ENCODE measurements around the gene PPP1R9B. TPM values are rescaled to one million over a fixed set of nuclear protein-coding genes. Genes with fewer than 3 reads are reported as not detected.

The PPP1R9B gene
- total and polyA plus RNA-seq, 4 donors: 0.90 to 26.1 (median 7.1) TPM

- TF ChIP-seq, protein P1, sequence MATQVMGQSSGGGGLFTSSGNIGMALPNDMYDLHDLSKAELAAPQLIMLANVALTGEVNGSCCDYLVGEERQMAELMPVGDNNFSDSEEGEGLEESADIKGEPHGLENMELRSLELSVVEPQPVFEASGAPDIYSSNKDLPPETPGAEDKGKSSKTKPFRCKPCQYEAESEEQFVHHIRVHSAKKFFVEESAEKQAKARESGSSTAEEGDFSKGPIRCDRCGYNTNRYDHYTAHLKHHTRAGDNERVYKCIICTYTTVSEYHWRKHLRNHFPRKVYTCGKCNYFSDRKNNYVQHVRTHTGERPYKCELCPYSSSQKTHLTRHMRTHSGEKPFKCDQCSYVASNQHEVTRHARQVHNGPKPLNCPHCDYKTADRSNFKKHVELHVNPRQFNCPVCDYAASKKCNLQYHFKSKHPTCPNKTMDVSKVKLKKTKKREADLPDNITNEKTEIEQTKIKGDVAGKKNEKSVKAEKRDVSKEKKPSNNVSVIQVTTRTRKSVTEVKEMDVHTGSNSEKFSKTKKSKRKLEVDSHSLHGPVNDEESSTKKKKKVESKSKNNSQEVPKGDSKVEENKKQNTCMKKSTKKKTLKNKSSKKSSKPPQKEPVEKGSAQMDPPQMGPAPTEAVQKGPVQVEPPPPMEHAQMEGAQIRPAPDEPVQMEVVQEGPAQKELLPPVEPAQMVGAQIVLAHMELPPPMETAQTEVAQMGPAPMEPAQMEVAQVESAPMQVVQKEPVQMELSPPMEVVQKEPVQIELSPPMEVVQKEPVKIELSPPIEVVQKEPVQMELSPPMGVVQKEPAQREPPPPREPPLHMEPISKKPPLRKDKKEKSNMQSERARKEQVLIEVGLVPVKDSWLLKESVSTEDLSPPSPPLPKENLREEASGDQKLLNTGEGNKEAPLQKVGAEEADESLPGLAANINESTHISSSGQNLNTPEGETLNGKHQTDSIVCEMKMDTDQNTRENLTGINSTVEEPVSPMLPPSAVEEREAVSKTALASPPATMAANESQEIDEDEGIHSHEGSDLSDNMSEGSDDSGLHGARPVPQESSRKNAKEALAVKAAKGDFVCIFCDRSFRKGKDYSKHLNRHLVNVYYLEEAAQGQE (IDR thresholded peaks at IDR 0.05): no peak
- TF ChIP-seq RXRA (IDR thresholded peaks at IDR 0.05) (no peak), JUND (IDR thresholded peaks at IDR 0.05) (no peak), HNF4A (conservative IDR thresholded peaks at IDR 0.05) (no peak), RAD21 (IDR thresholded peaks at IDR 0.05) (no peak), TAF1 (conservative IDR thresholded peaks at IDR 0.05) (no peak)
- TF ChIP-seq, protein P2, sequence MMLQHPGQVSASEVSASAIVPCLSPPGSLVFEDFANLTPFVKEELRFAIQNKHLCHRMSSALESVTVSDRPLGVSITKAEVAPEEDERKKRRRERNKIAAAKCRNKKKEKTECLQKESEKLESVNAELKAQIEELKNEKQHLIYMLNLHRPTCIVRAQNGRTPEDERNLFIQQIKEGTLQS (IDR thresholded peaks at IDR 0.05): no peak
Observed at GRCh38 chr17:50157891-50158290, 7.4 kb upstream of the PPP1R9B start (continued).

DNA sequence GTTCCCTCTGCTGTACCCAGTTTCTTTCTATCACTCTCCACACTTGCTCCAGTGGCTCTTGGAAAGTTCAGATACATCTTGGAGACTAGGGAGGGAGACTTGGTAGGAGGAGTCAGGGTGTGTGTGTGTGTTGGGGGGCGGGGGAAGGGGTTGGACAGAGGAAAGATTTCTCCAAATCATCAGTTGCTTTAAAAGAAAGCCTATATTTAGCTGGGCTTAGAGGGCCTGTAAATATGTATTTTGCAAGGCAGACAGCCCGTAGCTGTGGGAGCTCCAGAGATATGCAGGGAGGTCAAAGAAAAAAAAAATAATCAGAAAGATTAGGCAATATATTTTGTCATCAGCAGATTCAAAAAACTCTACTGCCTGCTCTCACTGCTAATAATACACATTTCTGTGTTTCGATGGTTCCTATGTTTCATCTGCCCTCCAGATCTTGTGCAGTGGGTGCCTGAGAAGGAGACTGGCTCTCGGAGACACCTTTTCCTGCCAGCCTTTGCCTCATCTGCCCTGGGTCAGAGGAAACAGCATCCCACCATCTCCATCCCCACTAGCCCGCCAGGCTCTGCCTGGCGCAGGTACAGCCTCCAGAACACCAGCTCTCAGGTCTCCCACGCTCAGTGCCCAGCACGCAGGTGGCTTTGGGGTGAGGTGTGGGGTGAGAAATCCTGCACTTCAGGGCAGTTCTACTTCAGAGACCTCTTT, 4.8 kb upstream of the PPP1R9B start:
- H3K27ac ChIP-seq (ENCODE audit: low read depth in 1 of 2, low read length in 2 of 2): peak overlapping the region; percentile 6 to 55
- no peak for DNase-seq (ENCODE audit: low spot score)
- H3K4me1 ChIP-seq (ENCODE audit: control insufficient read depth in 4 of 4, insufficient read depth in 4 of 4, low read length in 3 of 4): peaks cover 1 to 18% (median 14%) of the 10 kb centered on the region in 4 donors
- no peaks in the 10 kb centered on the region for H3K9me3 ChIP-seq (ENCODE audit: control insufficient read depth in 4 of 4, low read length in 3 of 4)
- no peak overlapping the region for H3K9ac ChIP-seq (ENCODE audit: low read depth in 1 of 2, low read length in 2 of 2)
- H3K36me3 ChIP-seq (ENCODE audit: control insufficient read depth in 4 of 4, insufficient read depth in 3 of 4, low read depth in 1 of 4, low read length in 3 of 4): no peaks in the 10 kb centered on the region
- H3K27me3 ChIP-seq (ENCODE audit: control insufficient read depth in 4 of 4, insufficient read depth in 4 of 4, low read length in 3 of 4): no peaks in the 10 kb centered on the region
- TF ChIP-seq NR2F2 (IDR thresholded peaks at IDR 0.05) (peak; percentile 56), JUND (IDR thresholded peaks at IDR 0.05) (no peak)
- TF ChIP-seq, protein P2 (IDR thresholded peaks at IDR 0.05): no peak
- TF ChIP-seq, protein P3, sequence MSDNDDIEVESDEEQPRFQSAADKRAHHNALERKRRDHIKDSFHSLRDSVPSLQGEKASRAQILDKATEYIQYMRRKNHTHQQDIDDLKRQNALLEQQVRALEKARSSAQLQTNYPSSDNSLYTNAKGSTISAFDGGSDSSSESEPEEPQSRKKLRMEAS (IDR thresholded peaks at IDR 0.05): no peak
- TF ChIP-seq, protein P4, sequence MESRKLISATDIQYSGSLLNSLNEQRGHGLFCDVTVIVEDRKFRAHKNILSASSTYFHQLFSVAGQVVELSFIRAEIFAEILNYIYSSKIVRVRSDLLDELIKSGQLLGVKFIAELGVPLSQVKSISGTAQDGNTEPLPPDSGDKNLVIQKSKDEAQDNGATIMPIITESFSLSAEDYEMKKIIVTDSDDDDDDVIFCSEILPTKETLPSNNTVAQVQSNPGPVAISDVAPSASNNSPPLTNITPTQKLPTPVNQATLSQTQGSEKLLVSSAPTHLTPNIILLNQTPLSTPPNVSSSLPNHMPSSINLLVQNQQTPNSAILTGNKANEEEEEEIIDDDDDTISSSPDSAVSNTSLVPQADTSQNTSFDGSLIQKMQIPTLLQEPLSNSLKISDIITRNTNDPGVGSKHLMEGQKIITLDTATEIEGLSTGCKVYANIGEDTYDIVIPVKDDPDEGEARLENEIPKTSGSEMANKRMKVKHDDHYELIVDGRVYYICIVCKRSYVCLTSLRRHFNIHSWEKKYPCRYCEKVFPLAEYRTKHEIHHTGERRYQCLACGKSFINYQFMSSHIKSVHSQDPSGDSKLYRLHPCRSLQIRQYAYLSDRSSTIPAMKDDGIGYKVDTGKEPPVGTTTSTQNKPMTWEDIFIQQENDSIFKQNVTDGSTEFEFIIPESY (IDR thresholded peaks at IDR 0.05): no peak
- WGBS: 83% methylated on average over 8 of the region's 8 CpGs
- no peak overlapping the region for H3K4me3 ChIP-seq (ENCODE audit: low read depth in 1 of 3, low read length in 3 of 3)

- H3K36me3 ChIP-seq (ENCODE audit: control insufficient read depth in 4 of 4, insufficient read depth in 3 of 4, low read depth in 1 of 4, low read length in 3 of 4): no peaks in the 10 kb centered on the region
- no peak overlapping the region for H3K27ac ChIP-seq (ENCODE audit: low read depth in 1 of 2, low read length in 2 of 2)
- TF ChIP-seq, protein P4 (IDR thresholded peaks at IDR 0.05): no peak
- no peak for TF ChIP-seq EGR1 (IDR thresholded peaks at IDR 0.05; ENCODE audit: low read depth in 2 of 2)
- no peak for TF ChIP-seq JUND (IDR thresholded peaks at IDR 0.05)
- TF ChIP-seq, protein P3 (IDR thresholded peaks at IDR 0.05): no peak
- TF ChIP-seq HNF4G (IDR thresholded peaks at IDR 0.05): no peak
- TF ChIP-seq YY1 (IDR thresholded peaks at IDR 0.05): no peak
- no peak for TF ChIP-seq TAF1 (conservative IDR thresholded peaks at IDR 0.05)
- TF ChIP-seq RXRA (IDR thresholded peaks at IDR 0.05): no peak
- TF ChIP-seq FOXA2 (IDR thresholded peaks at IDR 0.05): no peak
- TF ChIP-seq FOXA1 (IDR thresholded peaks at IDR 0.05): no peak
- no peak for TF ChIP-seq CTCF (IDR thresholded peaks at IDR 0.05; ENCODE audit: low read depth, low read length, missing input control)
- peaks cover 1 to 25% (median 16%) of the 10 kb centered on the region in 4 donors for H3K4me1 ChIP-seq (ENCODE audit: control insufficient read depth in 4 of 4, insufficient read depth in 4 of 4, low read length in 3 of 4)
- no peak overlapping the region for H3K4me3 ChIP-seq (ENCODE audit: low read depth in 1 of 3, low read length in 3 of 3)
- H3K9me3 ChIP-seq (ENCODE audit: control insufficient read depth in 4 of 4, low read length in 3 of 4): no peaks in the 10 kb centered on the region
- H3K27me3 ChIP-seq (ENCODE audit: control insufficient read depth in 4 of 4, insufficient read depth in 4 of 4, low read length in 3 of 4): no peaks in the 10 kb centered on the region
- no peak for DNase-seq (ENCODE audit: low spot score)
- H3K9ac ChIP-seq (ENCODE audit: low read depth in 1 of 2, low read length in 2 of 2): no peak overlapping the region
- 50% methylated on average over 1 of the region's 1 CpG for WGBS
Observed at GRCh38 chr17:50154604-50155003, 4.1 kb upstream of the PPP1R9B start.

Measured in liver (tissue), 9 donors.